ENCODE data around the gene TMEM198. TPM values are rescaled to one million over a fixed set of nuclear protein-coding genes. Genes with fewer than 3 reads are reported as not detected.

The TMEM198 gene
- total RNA-seq, 1 experiment from 2014 or later: 2.3 TPM

DNA sequence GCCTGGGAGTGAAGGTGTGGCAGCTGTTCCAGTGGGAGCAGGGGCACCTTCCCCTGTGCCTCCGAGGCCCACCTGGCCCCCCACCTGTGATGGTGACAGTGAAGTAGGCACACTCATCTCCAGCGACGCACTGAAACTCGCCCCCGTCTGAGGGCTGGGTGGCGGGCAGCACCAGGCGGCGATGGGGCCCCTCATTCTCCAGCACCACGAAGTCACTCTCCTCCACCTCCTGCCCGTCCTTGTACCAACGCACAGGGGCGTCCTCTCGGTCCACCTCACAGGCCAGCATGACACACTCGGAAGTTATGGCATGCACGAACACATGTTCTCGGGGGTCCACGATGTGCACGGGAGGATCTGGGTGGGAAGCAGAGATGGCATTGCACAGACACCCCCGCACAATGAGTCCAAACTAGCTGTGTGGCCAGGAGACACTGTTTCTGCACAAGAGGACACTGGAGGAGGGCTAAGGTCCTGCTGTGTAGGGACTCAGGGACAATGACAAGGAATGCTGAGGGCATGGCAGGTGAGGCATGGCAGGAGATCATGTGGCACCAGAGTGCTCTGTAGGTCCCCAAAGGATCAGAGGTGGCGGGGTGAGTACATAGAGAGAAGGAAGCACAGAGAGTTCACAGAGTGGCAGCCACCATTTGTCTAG lies 19.6 kb downstream of the TMEM198 start:
- in situ Hi-C loops (cut with HindIII; ENCODE audit: low pct_unique_long_range_greater_than_20kb, low sequenced_read_pairs): no loop called here
- CTCF ChIA-PET: no interaction called here
- Histone ChIP-seq H3K27me3 (ENCODE audit: control insufficient read depth, insufficient read depth, low read length) (no peaks in the 10 kb centered on the region), H3K4me3 (ENCODE audit: low read depth in 2 of 2, low read length in 2 of 2) (no peak overlapping the region), H3K36me3 (ENCODE audit: control insufficient read depth, insufficient read depth, low read length) (no peaks in the 10 kb centered on the region), H3K27ac (ENCODE audit: low read length) (no peak overlapping the region), H3K4me1 (ENCODE audit: control insufficient read depth, insufficient read depth, low read length) (peaks cover 7% of the 10 kb centered on the region), H3K9me3 (ENCODE audit: control insufficient read depth, insufficient read depth, low read depth, low read length) (no peaks in the 10 kb centered on the region)
- POLR2A ChIA-PET: interaction anchor here (0.6 kb wide), 1 partner anchor 226 kb away, joined by 3 read pairs; no protein-coding TSS in a partner anchor
- no TSS peak for BruUV-seq (replicated peaks)
- ATAC-seq: no peak
- intact Hi-C loops (cut with micrococcal nuclease; ENCODE audit: unreplicated experiment): no loop called here
- TF ChIP-seq SIN3A (IDR thresholded peaks at IDR 0.05; ENCODE audit: borderline replicate concordance, insufficient read depth, low read depth, low read length) (no peak), POLR2AphosphoS5 (IDR thresholded peaks at IDR 0.05; ENCODE audit: low read depth, low read length) (no peak), TCF7L2 (IDR thresholded peaks at IDR 0.05; ENCODE audit: low read depth, low read length) (no peak)
- TF ChIP-seq, protein P1, sequence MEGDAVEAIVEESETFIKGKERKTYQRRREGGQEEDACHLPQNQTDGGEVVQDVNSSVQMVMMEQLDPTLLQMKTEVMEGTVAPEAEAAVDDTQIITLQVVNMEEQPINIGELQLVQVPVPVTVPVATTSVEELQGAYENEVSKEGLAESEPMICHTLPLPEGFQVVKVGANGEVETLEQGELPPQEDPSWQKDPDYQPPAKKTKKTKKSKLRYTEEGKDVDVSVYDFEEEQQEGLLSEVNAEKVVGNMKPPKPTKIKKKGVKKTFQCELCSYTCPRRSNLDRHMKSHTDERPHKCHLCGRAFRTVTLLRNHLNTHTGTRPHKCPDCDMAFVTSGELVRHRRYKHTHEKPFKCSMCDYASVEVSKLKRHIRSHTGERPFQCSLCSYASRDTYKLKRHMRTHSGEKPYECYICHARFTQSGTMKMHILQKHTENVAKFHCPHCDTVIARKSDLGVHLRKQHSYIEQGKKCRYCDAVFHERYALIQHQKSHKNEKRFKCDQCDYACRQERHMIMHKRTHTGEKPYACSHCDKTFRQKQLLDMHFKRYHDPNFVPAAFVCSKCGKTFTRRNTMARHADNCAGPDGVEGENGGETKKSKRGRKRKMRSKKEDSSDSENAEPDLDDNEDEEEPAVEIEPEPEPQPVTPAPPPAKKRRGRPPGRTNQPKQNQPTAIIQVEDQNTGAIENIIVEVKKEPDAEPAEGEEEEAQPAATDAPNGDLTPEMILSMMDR (IDR thresholded peaks at IDR 0.05): no peak
- TF ChIP-seq, protein P2, sequence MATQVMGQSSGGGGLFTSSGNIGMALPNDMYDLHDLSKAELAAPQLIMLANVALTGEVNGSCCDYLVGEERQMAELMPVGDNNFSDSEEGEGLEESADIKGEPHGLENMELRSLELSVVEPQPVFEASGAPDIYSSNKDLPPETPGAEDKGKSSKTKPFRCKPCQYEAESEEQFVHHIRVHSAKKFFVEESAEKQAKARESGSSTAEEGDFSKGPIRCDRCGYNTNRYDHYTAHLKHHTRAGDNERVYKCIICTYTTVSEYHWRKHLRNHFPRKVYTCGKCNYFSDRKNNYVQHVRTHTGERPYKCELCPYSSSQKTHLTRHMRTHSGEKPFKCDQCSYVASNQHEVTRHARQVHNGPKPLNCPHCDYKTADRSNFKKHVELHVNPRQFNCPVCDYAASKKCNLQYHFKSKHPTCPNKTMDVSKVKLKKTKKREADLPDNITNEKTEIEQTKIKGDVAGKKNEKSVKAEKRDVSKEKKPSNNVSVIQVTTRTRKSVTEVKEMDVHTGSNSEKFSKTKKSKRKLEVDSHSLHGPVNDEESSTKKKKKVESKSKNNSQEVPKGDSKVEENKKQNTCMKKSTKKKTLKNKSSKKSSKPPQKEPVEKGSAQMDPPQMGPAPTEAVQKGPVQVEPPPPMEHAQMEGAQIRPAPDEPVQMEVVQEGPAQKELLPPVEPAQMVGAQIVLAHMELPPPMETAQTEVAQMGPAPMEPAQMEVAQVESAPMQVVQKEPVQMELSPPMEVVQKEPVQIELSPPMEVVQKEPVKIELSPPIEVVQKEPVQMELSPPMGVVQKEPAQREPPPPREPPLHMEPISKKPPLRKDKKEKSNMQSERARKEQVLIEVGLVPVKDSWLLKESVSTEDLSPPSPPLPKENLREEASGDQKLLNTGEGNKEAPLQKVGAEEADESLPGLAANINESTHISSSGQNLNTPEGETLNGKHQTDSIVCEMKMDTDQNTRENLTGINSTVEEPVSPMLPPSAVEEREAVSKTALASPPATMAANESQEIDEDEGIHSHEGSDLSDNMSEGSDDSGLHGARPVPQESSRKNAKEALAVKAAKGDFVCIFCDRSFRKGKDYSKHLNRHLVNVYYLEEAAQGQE (IDR thresholded peaks at IDR 0.05; ENCODE audit: insufficient read depth in 1 of 2, low read depth in 2 of 2, low read length in 1 of 2): no peak
- no peak for DNase-seq (ENCODE audit: low read depth, low spot score)

DNA sequence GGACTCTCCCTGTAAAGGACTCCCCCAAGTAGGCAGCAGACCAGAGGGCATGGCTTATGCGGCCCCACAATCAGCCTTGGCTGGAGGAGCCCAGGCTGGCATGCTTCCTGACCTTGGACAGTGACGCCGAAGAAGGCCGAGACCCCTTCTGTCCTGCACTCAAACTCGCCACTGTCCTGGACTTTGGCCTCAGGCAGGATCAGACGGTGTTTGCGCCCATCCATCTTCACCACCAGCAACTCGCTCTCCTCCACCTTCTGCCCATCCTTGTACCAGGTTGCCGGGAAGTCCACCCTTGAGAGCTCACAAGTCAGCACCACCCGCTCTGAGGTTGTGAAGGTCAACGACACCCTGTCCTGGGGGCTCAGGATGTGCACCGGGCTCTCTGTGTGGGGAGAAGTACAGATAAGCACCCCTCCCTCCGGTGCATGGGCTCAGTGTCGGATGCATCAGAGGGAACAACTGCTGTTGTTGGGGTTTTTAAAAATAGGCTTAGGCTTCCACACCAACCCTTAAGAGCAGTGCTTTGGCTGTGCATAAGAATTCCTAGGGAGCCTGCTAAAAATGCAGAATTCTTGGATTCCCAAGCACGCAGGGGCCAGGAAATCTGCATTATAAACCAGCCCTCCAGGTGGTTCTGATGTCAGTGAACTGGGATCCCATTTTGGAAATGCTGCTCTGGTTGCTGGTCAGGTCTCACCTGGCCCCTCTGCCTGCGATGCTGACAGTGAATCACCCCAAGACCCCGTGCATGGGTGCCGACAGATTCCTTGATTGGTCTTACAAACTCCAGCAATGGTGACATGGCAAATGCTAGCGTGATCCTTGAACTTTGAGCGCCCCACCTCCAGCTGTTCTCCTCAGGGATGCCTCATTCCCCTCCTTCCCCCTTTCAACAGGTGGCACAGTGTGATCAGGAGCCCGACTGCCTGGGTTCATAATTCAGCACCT lies 21.6 kb downstream of the TMEM198 start:
- ATAC-seq: no peak
- intact Hi-C loops (cut with micrococcal nuclease; ENCODE audit: unreplicated experiment) (no loop called here), in situ Hi-C loops (cut with HindIII; ENCODE audit: low pct_unique_long_range_greater_than_20kb, low sequenced_read_pairs) (no loop called here)
- TF ChIP-seq, protein P2 (IDR thresholded peaks at IDR 0.05; ENCODE audit: insufficient read depth in 1 of 2, low read depth in 2 of 2, low read length in 1 of 2): no peak
- no peak for TF ChIP-seq SIN3A (IDR thresholded peaks at IDR 0.05; ENCODE audit: borderline replicate concordance, insufficient read depth, low read depth, low read length)
- POLR2A ChIA-PET: no interaction called here
- Histone ChIP-seq H3K27me3 (ENCODE audit: control insufficient read depth, insufficient read depth, low read length) (no peaks in the 10 kb centered on the region), H3K27ac (ENCODE audit: low read length) (no peak overlapping the region), H3K4me1 (ENCODE audit: control insufficient read depth, insufficient read depth, low read length) (peaks cover 17% of the 10 kb centered on the region), H3K36me3 (ENCODE audit: control insufficient read depth, insufficient read depth, low read length) (no peaks in the 10 kb centered on the region), H3K4me3 (ENCODE audit: low read depth in 2 of 2, low read length in 2 of 2) (no peak overlapping the region), H3K9me3 (ENCODE audit: control insufficient read depth, insufficient read depth, low read depth, low read length) (no peaks in the 10 kb centered on the region)
- no TSS peak for BruUV-seq (replicated peaks)
- DNase-seq (ENCODE audit: low read depth, low spot score): no peak
- CTCF ChIA-PET: no interaction called here
